Cardiac muscle cell (in vitro differentiated cells and primary cell): ENCODE results near the gene ZNF565. TPM values are rescaled to one million over a fixed set of nuclear protein-coding genes. Genes with fewer than 3 reads are reported as not detected.

Source experiments
- DNase-seq, 2 donors: peaks; one replicate each; pipeline versions ENCODE4 v3.0.0 to v3.0.0-alpha.2; 2010 to 2017; ENCODE audit warnings: low read depth in 1 of 2, low spot score in 1 of 2
- H3K27ac ChIP-seq: fragments of 200-600 bp; sonication (generic); 2 replicates; pipeline ENCODE4 v1.5.1; 2016
- H3K27me3 ChIP-seq: fragments of 200-600 bp; sonication (generic); 2 replicates; pipeline ENCODE4 v1.6.0; 2016; ENCODE audit warnings: control low read depth
- H3K36me3 ChIP-seq: fragments of 200-600 bp; sonication (generic); 2 replicates; pipeline ENCODE4 v1.5.1; 2016; ENCODE audit warnings: control low read depth
- H3K4me1 ChIP-seq: fragments of 200-600 bp; sonication (generic); 2 replicates; pipeline ENCODE4 v1.8.1; 2017; ENCODE audit warnings: low read depth, mild to moderate bottlenecking, mixed run types
- H3K4me3 ChIP-seq: fragments of 200-600 bp; sonication (generic); 2 replicates; pipeline ENCODE4 v1.5.1; 2016; ENCODE audit warnings: mild to moderate bottlenecking
- H3K9me3 ChIP-seq: fragments of 200-600 bp; sonication (generic); 2 replicates; pipeline ENCODE4 v1.5.1; 2017; ENCODE audit warnings: low read depth, mild to moderate bottlenecking, control low read depth
- CTCF ChIP-seq: IDR thresholded peaks from 2 replicates; pipeline ENCODE4 v1.5.1; 2012; ENCODE audit warnings: low read depth, mild to moderate bottlenecking, low read length
- polyA plus RNA-seq: library from polyadenylated mRNA; unstranded; fragments of >200 nt; fragmentation: Nextera tagmentation; extraction: Ambion mirVana; gene quantifications from 2 replicates; pipeline ENCODE4 v1.2.1, GENCODE V29; 2016
- total RNA-seq: library from RNA; depleted of rRNA; stranded (reverse); fragments of >200 nt; gene quantifications from 2 replicates; pipeline ENCODE4 v1.2.3, GENCODE V29; 2016

The ZNF565 gene
- total and polyA plus RNA-seq, 2 experiments from 2014 or later: 1.2 to 4.4 TPM

- Histone ChIP-seq H3K9me3 (no peaks in the 10 kb centered on the region), H3K4me1 (no peaks in the 10 kb centered on the region), H3K4me3 (no peak overlapping the region), H3K36me3 (no peaks in the 10 kb centered on the region), H3K27ac (no peak overlapping the region), H3K27me3 (no peaks in the 10 kb centered on the region)
- peak in 1 of 2 donors; percentile 31 for DNase-seq
- TF ChIP-seq CTCF: no peak
Observed at GRCh38 chr19:36210497-36210896, 4.0 kb downstream of the ZNF565 start.

DNA sequence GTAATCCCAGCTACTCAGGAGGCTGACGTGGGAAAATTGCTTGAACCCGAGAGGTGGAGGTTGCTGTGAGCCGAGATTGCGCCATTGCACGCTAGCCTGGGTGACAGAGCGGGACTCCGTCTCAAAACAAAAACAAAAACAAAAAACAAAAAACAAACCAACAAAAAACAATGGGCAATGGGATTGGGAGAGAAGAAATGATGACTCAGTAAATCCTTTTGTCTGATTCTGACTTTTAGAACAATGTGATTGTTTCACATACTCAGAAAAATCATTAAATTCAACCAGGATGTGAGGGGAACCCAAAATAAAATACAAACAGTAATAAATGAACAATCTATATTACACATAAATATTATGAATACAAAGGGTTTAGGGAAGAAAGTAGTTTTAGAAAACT lies 5.1 kb downstream of the ZNF565 start:
- Histone ChIP-seq H3K27me3 (no peaks in the 10 kb centered on the region), H3K4me3 (no peak overlapping the region), H3K27ac (no peak overlapping the region), H3K4me1 (no peaks in the 10 kb centered on the region), H3K36me3 (no peaks in the 10 kb centered on the region), H3K9me3 (no peaks in the 10 kb centered on the region)
- TF ChIP-seq CTCF: no peak
- no peak for DNase-seq

DNA sequence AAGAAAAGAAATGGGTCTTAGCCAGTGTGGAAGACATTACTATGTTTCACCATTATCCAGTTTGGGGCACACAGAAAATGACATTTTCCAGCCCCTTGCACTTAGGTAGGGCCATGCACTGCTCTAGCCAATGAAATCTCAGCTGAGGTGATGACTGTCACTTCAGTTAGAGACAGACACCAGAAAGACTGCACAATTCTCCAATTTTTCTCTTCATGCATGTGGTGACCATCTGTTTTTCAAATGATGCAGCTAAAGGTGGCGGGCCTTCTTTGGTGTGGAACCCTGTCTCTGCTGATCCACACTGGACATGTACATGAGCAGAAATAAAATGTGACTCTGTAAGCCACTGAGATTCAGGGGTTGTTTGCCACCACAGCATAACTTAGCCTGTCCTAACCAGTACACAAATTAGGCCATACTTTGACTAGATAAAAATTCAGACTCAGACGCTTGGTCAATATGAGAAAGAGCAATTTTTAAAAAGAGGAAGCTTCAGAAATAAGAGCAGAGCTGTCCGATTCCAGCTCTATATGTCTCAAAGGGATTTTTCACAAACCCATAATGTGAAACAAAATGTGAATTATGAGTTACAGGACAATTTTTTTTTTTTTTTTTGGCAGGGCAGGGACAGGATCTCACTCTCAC lies 6.7 kb downstream of the ZNF565 start:
- no peak overlapping the region for H3K27ac ChIP-seq
- H3K9me3 ChIP-seq: no peaks in the 10 kb centered on the region
- DNase-seq: no peak
- H3K36me3 ChIP-seq: no peaks in the 10 kb centered on the region
- H3K4me3 ChIP-seq: no peak overlapping the region
- H3K27me3 ChIP-seq: no peaks in the 10 kb centered on the region
- no peaks in the 10 kb centered on the region for H3K4me1 ChIP-seq
- no peak for TF ChIP-seq CTCF

- no peak for TF ChIP-seq CTCF
Observed at GRCh38 chr19:36203293-36203692, 11.2 kb downstream of the ZNF565 start.

GRCh38 chr19:36201684-36202083 lies 12.8 kb downstream of the ZNF565 start:
- no peaks in the 10 kb centered on the region for H3K4me1 ChIP-seq
- no peaks in the 10 kb centered on the region for H3K36me3 ChIP-seq
- H3K4me3 ChIP-seq: no peak overlapping the region
- no peak for TF ChIP-seq CTCF
- no peaks in the 10 kb centered on the region for H3K9me3 ChIP-seq
- H3K27me3 ChIP-seq: no peaks in the 10 kb centered on the region
- no peak for DNase-seq
- no peak overlapping the region for H3K27ac ChIP-seq

More at GRCh38 chr19:36203293-36203692, 11.2 kb downstream of the ZNF565 start:
- DNase-seq: no peak
- Histone ChIP-seq H3K27me3 (no peaks in the 10 kb centered on the region), H3K4me1 (no peaks in the 10 kb centered on the region), H3K36me3 (no peaks in the 10 kb centered on the region), H3K9me3 (no peaks in the 10 kb centered on the region), H3K27ac (no peak overlapping the region), H3K4me3 (no peak overlapping the region)
